Activated naive CD4-positive, alpha-beta T cell treated with anti-CD3 and anti-CD28 coated beads, Interleukin-2, amount 50 U/mL, for 24 hours (primary cell): ENCODE results near the gene WSB1.
"Not testable (repeated sequence)": the region's sequence is repeated elsewhere in the genome, so short reads cannot be mapped to it uniquely, and the experiment has no call there.

ENCODE experiments used
- H3K27ac Mint-ChIP-seq: one replicate; pipeline ENCODE4 v1.8.0; 2021; ENCODE audit warnings: mild to moderate bottlenecking, mixed read lengths
- H3K27me3 Mint-ChIP-seq: one replicate; pipeline ENCODE4 v1.8.0; 2021; ENCODE audit warnings: mixed read lengths
- H3K36me3 Mint-ChIP-seq: one replicate; pipeline ENCODE4 v1.8.0; 2021; ENCODE audit warnings: mixed read lengths
- H3K4me1 Mint-ChIP-seq: one replicate; pipeline ENCODE4 v1.8.0; 2021; ENCODE audit warnings: mixed read lengths
- H3K4me3 Mint-ChIP-seq: one replicate; pipeline ENCODE4 v1.8.0; 2021; ENCODE audit warnings: mild to moderate bottlenecking, mixed read lengths
- H3K9me3 Mint-ChIP-seq: one replicate; pipeline ENCODE4 v1.8.0; 2021; ENCODE audit warnings: mixed read lengths

WSB1 gene

DNA sequence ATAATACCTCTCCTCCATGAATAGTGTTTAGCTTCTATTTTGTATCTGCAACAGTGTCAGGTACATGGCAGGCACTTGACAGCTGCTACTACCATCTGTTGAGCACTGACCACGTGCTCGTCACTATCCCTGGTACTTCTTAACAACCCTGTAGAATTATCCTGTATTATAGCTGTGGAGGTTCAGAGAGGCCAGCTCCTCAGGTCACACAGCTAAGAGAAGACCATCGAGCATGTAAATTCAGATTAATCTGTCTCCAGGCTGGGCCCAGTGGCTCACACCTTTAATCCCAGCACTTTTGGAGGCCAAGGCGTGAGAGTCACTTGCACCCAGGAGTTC is 26.3 kb downstream of the WSB1 start:
- peaks cover 7% of the 10 kb centered on the region for H3K36me3 Mint-ChIP-seq

DNA sequence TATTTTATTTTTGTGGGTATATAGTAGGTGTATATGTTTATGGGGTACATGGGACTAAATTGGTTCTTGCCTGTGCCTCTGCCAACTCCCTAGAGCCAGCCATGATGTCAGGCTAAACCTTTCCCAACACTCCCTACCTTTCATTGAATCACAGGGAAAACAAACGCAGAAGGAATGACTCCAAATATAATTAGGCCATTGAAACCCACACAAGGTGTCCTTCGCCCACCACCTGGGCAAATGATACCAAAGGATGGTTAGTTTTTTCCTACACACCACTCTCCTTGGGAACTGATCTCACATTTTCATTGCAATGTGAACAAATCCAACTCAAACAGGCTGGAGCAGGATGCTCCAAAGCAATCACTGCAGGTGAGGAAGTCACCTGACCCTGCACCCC is 27.5 kb downstream of the WSB1 start:
- Mint-ChIP-seq H3K9me3 (no peaks in the 10 kb centered on the region), H3K4me1 (no peaks in the 10 kb centered on the region), H3K27me3 (no peaks in the 10 kb centered on the region), H3K27ac (no peak overlapping the region), H3K4me3 (no peak overlapping the region), H3K36me3 (peaks cover 3% of the 10 kb centered on the region)

More for the DNA sequence above, 26.3 kb downstream of the WSB1 start:
- no peak overlapping the region for H3K4me3 Mint-ChIP-seq
- H3K4me1 Mint-ChIP-seq, result no peaks in the 10 kb centered on the region
- no peak overlapping the region for H3K27ac Mint-ChIP-seq
- no peaks in the 10 kb centered on the region for H3K9me3 Mint-ChIP-seq
- no peaks in the 10 kb centered on the region for H3K27me3 Mint-ChIP-seq

DNA sequence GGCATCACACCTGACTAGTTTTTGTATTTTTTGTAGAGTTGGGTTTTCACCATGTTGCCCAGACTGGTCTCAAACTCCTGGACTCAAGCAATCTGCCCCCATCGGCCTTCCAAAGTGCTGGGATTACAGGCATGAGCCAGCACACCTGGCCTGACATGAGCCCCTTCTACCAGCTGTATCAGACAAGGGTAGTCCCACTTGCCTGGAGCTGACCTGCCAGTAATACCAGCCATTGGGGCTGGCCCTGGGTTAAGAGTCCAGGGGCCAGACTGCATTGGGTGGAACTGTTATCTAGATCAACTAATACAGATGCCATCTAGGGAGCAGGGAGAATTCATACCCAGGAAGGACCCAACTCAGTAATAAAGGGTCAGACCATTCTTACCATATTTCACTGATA is 28.1 kb downstream of the WSB1 start:
- Mint-ChIP-seq H3K4me3 (no peak overlapping the region), H3K27me3 (no peaks in the 10 kb centered on the region), H3K4me1 (no peaks in the 10 kb centered on the region), H3K9me3 (no peaks in the 10 kb centered on the region), H3K36me3 (no peaks in the 10 kb centered on the region), H3K27ac (no peak overlapping the region)

DNA sequence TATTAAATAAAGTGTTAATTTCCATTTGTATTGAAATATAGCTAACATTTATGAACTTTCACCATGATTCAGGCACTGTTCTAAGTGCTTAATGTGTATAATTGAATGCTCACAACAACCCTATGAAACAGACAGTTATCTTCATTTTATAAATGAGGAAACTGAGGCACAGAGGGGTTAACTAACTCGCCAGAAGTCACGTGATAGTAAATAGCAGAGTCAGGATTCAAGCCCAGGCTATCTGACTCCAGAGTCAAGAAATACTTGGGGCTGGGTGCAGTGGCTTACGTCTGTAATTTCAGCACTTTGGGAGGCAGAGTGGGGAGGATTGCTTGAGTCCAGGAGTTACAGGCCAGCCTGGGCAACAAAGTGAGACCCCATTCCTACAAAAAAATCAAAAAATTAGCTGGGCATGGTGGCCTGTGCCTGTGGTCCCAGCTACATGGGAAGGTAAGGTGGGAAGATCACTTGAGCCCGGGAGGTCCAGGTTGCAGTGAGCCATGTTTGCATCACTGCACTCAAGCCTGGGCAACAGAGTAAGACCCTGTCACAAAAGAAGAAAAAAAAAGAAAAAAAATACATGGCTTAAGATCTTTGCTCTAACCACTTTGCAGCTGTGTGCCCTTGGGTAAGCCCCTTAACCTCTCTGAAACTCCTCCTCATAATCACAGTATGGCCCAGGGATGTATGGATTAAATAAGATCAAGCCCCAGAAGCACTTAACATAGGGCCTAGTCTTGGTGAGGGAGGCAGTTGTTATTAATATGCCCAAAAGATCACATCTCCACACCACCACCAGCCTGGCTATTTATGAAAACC is 29.0 kb downstream of the WSB1 start:
- H3K4me1 Mint-ChIP-seq, result no peaks in the 10 kb centered on the region
- no peak overlapping the region for H3K4me3 Mint-ChIP-seq
- H3K9me3 Mint-ChIP-seq, result no peaks in the 10 kb centered on the region
- H3K27ac Mint-ChIP-seq, result no peak overlapping the region
- H3K36me3 Mint-ChIP-seq, result no peaks in the 10 kb centered on the region
- H3K27me3 Mint-ChIP-seq, result no peaks in the 10 kb centered on the region

DNA sequence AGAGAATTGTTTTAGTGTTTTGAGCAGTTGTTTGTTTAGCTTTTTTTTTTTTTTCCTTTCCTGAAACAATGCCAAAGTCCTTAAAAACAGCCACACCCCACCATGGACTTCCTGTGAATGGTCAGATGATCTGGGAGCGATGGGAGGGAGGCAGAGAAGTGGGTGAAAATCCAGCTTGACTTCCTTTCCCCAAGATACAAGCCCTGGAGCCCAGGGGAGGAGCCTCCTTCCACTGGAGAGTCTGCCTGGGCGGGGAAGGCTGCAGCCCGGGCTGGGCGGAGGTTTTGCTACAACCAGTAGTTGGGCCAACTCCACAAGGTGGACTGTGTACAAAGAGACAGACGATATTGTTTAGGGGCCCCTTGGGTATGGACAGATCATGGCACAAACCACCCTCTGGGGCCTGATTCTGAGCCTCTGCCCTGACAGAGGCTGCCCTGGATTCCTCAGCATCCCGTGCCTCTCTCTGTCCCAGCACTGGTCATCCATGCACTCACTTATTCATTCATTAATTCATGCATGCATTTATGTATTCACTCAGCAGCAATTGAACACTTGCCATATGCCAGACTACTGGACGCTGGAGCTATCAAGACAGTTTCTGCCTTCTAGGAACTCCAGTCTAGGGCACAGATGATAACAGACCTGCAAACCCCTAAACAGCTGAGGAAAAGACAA is 29.8 kb downstream of the WSB1 start:
- no peaks in the 10 kb centered on the region for H3K27me3 Mint-ChIP-seq
- no peaks in the 10 kb centered on the region for H3K36me3 Mint-ChIP-seq
- H3K9me3 Mint-ChIP-seq, result no peaks in the 10 kb centered on the region
- H3K4me1 Mint-ChIP-seq, result no peaks in the 10 kb centered on the region
- no peak overlapping the region for H3K27ac Mint-ChIP-seq
- no peak overlapping the region for H3K4me3 Mint-ChIP-seq

DNA sequence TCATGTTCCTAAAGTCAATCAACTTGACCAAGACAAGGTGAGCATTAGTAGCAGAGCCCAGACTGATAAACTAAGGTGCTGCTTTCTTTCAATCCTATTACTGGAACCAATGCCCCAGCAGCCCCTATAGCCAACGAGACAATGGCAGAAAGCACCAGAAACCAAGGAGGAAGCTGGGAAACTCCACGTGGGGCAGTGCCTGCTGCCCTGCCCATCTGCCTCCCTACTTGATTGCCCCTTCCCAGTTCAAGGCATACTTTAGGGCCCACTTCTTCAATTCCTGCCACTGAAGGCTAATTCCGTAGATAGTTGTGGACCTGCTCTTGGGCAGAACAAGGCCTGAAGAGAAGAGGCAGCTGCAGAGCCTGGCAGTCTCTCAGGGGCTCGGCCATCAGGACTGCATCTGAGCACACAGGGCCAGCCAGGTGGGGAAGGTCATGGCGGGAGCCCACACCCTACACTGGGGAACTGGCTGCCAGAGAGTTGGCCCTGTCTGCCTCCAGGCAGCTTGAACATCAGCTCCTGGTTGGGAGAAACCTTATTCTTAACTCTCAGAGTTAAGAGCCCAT is 30.9 kb downstream of the WSB1 start:
- no peak overlapping the region for H3K27ac Mint-ChIP-seq
- H3K36me3 Mint-ChIP-seq, result no peaks in the 10 kb centered on the region
- H3K27me3 Mint-ChIP-seq, result no peaks in the 10 kb centered on the region
- H3K4me1 Mint-ChIP-seq, result no peaks in the 10 kb centered on the region
- H3K4me3 Mint-ChIP-seq, result no peak overlapping the region
- no peaks in the 10 kb centered on the region for H3K9me3 Mint-ChIP-seq

DNA sequence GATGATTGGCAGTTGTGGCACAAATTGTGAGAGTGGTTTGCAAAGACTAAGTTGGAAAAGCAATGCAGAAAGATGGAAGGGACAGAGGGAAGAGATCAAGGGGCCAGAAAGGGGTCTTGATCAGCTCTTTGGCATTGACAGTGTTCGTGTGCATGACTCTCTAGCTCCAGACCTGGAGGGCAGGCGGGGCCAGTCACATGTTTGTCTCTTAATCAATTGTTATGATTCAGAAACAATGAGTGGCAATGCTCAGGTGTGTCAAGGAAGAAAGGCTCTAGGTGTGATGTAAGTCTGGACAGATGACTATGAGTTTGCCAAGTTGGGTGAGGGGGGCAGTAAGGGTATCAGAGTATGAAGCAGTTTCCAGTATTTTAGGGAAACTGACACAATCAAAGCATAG is 32.1 kb downstream of the WSB1 start:
- Mint-ChIP-seq H3K36me3 (no peaks in the 10 kb centered on the region), H3K4me3 (no peak overlapping the region), H3K27ac (no peak overlapping the region), H3K27me3 (no peaks in the 10 kb centered on the region), H3K4me1 (no peaks in the 10 kb centered on the region), H3K9me3 (no peaks in the 10 kb centered on the region)

DNA sequence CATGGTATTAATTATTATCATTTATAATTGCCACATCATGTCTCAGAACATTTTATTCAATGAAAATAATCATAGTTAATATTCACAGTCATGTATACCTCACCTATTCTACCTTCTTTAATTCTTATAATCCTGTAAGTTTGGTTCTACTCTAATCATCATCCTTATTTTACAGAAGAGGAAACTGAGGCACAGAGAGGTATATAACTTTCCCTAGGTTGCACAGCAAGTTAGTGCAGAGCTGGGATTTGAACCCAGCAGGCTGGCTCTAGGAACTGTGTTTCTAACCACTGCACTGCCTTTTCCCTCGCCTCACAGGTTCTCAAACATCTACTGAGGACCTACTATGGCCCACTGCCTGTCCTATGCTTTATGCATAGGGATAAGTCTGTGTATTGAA is 32.7 kb downstream of the WSB1 start:
- Mint-ChIP-seq H3K9me3 (no peaks in the 10 kb centered on the region), H3K27ac (no peak overlapping the region), H3K4me3 (no peak overlapping the region), H3K4me1 (peaks cover 3% of the 10 kb centered on the region), H3K27me3 (no peaks in the 10 kb centered on the region), H3K36me3 (no peaks in the 10 kb centered on the region)

DNA sequence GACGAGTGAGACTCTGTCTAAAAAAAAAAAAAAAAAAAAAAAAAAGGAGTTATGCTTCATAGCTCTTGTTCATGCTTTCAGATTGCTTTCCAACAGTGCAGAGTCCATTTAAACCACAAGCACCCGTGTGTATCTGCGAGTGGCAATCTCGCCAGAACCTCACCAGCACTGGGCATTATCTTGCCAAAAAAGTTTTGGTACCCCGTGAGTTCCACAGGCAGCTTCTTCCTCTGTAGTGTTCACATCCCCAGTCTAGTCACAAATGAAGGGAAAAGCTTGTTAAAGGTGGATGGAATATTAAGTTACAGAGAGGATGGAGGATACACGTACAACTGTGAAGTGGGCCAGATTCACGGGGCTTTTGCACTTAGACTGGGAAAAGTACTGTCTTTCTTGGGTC is 33.5 kb downstream of the WSB1 start:
- H3K4me1 Mint-ChIP-seq, result peaks cover 11% of the 10 kb centered on the region
- no peak overlapping the region for H3K4me3 Mint-ChIP-seq
- H3K36me3 Mint-ChIP-seq, result no peaks in the 10 kb centered on the region
- H3K27me3 Mint-ChIP-seq, result no peaks in the 10 kb centered on the region
- H3K9me3 Mint-ChIP-seq, result no peaks in the 10 kb centered on the region
- no peak overlapping the region for H3K27ac Mint-ChIP-seq

DNA sequence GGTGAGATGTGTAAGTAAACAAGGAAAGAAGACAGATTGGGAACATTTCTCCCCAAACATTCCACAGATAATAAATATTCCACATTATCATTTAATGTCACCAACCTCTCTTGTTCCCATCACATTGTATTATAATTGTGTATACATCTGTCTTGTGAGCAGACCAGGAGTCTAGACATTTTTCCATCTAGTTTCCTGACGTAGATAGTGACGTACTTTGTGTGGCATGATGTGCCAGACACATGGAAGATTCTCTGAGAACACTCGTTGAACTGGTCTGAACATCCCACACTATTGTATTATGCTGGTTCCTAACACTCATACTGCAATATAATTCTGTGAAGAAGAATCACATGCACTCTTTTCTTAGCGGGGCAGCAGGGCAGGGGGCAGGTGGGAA is 34.0 kb downstream of the WSB1 start:
- no peaks in the 10 kb centered on the region for H3K27me3 Mint-ChIP-seq
- no peak overlapping the region for H3K27ac Mint-ChIP-seq
- peaks cover 15% of the 10 kb centered on the region for H3K4me1 Mint-ChIP-seq
- no peaks in the 10 kb centered on the region for H3K36me3 Mint-ChIP-seq
- H3K4me3 Mint-ChIP-seq, result no peak overlapping the region
- no peaks in the 10 kb centered on the region for H3K9me3 Mint-ChIP-seq

DNA sequence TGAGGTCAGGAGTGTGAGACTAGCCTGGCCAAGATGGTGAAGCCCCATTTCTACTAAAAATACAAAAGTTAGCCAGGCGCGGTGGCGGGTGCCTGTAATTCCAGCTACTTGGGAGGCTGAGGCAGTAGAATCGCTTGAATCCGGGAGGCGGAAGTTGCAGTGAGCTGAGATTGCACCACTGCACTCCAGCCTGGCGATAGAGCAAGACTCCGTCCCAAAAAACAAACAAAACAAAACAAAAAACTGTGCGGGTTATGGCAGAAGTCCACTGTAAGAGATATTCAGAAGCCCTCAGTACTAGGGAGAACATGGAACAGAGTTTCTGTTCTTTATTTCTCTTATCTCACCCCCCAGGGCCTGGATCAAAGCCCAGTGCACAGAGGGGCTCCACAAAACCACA is 34.8 kb downstream of the WSB1 start:
- H3K4me1 Mint-ChIP-seq, result peaks cover 20% of the 10 kb centered on the region
- H3K36me3 Mint-ChIP-seq, H3K4me3 Mint-ChIP-seq, H3K9me3 Mint-ChIP-seq, H3K27ac Mint-ChIP-seq, H3K27me3 Mint-ChIP-seq: not testable (repeated sequence)

DNA sequence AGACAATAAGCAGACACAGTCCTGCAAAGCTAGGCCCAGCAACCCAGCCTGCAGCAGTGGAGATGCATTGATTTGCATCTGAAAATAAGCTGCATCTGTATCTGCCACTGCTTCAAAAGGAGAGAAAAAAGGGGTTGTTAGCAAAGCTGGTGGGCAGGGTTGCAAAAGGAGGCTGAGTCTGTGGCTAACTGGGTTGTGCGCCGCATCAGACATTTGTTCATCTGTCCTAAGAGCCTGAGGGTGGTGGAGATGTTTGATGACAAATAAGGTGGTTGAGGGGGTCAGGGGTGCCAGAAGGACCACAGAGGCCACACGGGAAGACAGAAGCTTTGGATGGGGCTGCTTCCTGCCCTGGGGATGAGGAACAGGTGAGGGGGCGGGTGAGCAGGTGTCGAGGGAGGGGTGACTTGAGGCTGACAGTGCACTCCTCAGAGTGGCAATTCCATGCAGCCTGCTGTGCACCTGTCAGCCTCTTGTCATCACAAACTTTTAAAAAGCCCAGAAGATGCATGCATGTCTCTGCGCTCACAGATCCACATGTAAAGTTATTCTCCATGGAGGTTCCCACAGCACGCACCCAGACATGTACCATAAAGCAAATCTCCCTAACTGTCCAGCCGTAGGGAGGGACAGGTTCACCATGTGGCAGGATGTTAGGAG is 35.4 kb downstream of the WSB1 start:
- H3K4me3 Mint-ChIP-seq, result no peak overlapping the region
- H3K4me1 Mint-ChIP-seq, result peaks cover 25% of the 10 kb centered on the region
- no peaks in the 10 kb centered on the region for H3K27me3 Mint-ChIP-seq
- H3K36me3 Mint-ChIP-seq, result no peaks in the 10 kb centered on the region
- H3K9me3 Mint-ChIP-seq, result no peaks in the 10 kb centered on the region
- no peak overlapping the region for H3K27ac Mint-ChIP-seq

DNA sequence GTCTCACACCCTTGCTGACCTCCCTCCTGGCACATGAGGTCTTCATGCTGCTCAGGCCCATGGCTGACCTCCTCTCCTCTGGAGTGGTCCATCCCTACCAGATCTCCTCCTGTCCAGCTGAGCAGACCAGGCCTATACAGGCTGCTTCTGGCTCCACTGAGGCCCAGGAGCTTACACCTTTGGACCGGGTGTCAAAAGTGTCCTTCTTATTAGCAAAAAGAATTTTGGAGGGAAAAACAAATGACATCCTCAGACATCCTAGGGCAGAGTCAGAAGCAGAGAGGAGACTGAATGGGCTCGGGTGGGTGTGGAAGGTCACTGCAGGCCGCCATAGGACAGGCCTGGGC is 38.1 kb downstream of the WSB1 start:
- H3K27me3 Mint-ChIP-seq, result no peaks in the 10 kb centered on the region
- H3K9me3 Mint-ChIP-seq, result no peaks in the 10 kb centered on the region
- H3K36me3 Mint-ChIP-seq, result no peaks in the 10 kb centered on the region

DNA sequence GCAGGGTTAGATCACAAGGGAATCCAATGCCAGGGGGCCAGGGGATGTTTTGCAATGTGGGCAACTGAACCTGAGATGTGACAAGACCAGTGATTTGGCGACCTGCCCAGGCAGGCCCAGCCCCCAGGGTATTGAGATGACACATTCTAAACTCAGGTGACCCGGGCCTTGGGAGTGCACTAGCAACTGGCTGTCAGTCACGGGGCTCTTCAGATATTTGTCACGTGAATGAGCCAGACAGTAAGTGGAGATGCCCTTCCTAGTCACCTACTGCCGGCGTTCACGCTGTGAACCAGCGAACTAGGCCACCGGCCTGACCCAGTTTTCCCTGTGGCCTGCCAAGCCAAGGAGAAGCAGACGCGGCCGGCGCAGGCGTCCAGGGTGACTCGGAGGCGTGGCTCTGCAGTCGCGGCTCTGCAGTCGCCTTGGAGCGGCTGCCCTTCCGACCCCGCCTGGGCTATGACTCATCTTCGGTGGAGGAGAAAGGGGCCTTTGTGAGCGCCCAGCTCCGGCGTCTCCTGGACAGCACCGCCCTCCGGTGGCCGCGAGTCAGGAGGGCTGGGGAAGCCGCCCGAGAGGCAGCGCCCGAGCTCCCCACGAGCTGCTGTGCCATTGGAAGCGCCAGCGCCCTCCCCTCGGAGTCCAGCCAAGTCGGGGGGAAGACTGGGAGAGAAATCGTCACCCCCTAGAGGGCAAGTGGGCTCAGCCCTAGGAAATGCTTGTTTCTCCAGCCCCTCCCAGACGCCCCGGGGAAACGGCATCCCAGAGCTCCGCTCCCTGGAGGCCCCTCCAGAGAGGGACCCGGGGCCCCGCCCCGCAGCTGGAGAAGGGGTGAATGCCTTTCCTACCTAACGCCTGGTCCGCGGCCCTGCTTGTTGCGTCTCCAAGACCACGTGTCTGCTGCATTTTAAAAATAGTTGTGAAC is 38.8 kb downstream of the WSB1 start:
- H3K4me3 Mint-ChIP-seq, result peak overlapping the region; percentile 89
- peaks cover 25% of the 10 kb centered on the region for H3K4me1 Mint-ChIP-seq
- no peaks in the 10 kb centered on the region for H3K9me3 Mint-ChIP-seq
- H3K27ac Mint-ChIP-seq, result peak overlapping the region; percentile 93
- H3K36me3 Mint-ChIP-seq, result no peaks in the 10 kb centered on the region
- no peaks in the 10 kb centered on the region for H3K27me3 Mint-ChIP-seq

More for the DNA sequence above, 38.1 kb downstream of the WSB1 start:
- peak overlapping the region; percentile 41 for H3K27ac Mint-ChIP-seq
- peaks cover 25% of the 10 kb centered on the region for H3K4me1 Mint-ChIP-seq
- peak overlapping the region; percentile 77 for H3K4me3 Mint-ChIP-seq

DNA sequence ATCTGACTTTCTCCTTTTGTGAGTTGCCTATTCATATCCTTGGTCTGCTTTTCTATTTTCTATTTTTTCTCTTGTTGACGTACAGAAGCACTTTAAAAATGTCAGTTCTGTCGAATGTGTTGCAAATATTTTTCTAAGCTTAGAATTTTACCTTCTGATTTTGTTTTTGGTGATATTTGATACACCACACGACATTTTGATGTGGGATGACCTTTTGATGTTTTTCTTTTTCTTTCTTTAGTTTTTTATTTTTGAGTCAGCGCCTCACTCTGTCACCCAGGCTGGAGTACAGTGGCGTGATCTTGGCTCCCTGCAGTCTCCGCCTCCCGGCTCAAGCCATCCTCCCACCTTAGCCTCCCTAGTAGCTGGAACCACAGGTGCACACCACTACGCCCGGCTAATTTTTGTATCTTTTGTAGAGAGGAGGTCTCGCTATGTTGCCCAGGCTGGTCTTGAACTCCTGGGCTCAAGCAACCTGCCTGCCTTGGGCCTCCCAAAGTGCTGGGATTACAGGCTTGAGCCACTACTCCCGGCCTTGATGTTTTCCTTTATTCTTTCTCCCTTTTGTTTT is 39.6 kb downstream of the WSB1 start:
- Mint-ChIP-seq H3K36me3 (no peaks in the 10 kb centered on the region), H3K4me1 (peaks cover 25% of the 10 kb centered on the region), H3K9me3 (no peaks in the 10 kb centered on the region), H3K4me3 (peak overlapping the region; percentile 89), H3K27ac (peak overlapping the region; percentile 93), H3K27me3 (no peaks in the 10 kb centered on the region)
